ENCODE results near the gene SH2B3. TPM values are rescaled to one million over a fixed set of nuclear protein-coding genes. Genes with fewer than 3 reads are reported as not detected.

Gene SH2B3
- 6.0 TPM for total RNA-seq

DNA sequence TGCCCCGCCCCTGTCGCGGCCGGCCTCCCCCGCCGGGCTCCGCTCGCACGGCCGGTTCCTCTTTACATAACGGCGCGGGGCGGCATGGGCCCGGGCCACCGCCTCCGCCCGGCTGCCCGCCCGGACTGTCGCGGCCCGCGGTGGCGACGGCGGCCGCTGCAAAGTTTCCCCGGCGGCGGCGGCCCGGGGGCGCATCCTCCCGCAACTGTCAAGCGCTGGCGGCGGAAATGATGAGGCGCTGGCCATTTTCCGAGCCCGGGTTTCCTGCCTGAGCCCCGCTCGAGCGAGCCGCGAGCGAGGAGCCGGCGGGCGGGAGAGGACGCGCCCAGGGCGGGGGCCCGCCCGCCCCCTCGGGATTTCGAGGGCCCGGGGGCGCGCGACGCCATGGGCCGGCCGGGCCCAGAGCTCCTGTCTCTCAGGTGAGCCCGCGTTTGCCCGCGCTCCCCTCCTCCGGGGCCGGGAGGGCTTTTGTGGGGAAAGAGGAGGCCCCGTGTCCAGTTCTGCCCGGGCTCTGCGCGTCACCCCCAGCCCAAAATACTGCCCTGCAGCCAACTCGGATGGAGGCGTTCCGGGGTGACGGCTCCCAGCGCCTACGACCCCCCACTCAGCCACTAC lies at the start of gene SH2B3:
Gene SH2B3 (plus strand): TSS at position 65 of the 615 bp plus-strand sequence. CDS start 12,223 bp downstream, outside the sequence.

DNA sequence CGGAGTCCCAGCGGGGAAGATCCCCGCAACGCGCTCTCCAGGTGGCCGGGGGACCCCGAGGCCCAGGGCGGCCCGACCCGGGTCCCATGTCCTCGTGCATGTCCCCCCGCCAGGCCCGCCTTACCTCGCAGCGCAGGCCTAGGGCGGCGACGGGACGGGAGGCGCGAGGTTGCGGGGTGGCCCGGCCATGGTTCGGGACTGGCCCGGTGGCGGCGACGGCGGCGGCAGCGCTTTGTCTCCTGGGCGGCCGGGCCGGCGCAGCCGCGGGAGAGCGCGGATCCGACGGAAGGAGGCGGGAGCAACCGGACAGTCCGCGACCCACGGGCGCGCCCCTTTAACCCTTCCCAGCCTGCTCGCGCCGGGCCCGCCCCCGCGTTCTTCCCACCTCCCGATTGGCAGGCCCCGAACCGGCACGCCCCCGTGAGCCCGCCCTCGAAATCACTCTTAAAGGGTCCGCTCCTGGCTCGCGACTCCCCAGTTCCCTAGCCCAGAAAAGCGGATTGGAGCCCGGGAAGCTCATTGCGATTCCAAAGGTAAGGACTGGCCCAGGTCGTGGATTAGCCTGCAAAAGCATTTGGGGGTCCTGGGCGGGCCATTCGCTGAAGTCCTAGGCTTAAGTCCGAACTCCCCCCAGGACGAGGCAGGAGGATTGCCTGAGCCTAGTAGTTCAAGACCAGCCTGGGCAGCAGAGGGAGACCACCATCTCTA lies 36.8 kb upstream of the SH2B3 start, which contains the start of gene PHETA1:
Gene PHETA1 (minus strand): TSS at position 308 of the 708 bp plus-strand sequence. CDS start 5,668 bp downstream, outside the sequence.

Other genes starting within 250 kb of the SH2B3 start
- 5.8 TPM for gene PHETA1, start 36.8 kb upstream of the SH2B3 start, total RNA-seq
- gene ATXN2, start 193.4 kb downstream of the SH2B3 start, total RNA-seq = 99.4 TPM

Measured in diencephalon (tissue), 1 donor.